Ectodermal cell (in vitro differentiated cells): ENCODE data around the gene CCDC180.

Experiments
- H3K27ac ChIP-seq: 2 replicates; pipeline ENCODE4 v1.7.0; 2013; ENCODE audit warnings: mild to moderate bottlenecking, low read depth, low read length; ENCODE audit not compliant: insufficient read depth, poor library complexity, severe bottlenecking
- H3K27me3 ChIP-seq: 2 replicates; pipeline ENCODE4 v1.7.0; 2013; ENCODE audit warnings: mild to moderate bottlenecking, low read length; ENCODE audit not compliant: insufficient read depth, control insufficient read depth, poor library complexity, severe bottlenecking
- H3K36me3 ChIP-seq: one replicate; pipeline ENCODE4 v1.7.0; 2013; ENCODE audit warnings: low read length; ENCODE audit not compliant: control insufficient read depth, insufficient read depth
- H3K4me1 ChIP-seq: one replicate; pipeline ENCODE4 v1.7.0; 2013; ENCODE audit warnings: low read length; ENCODE audit not compliant: control insufficient read depth, insufficient read depth
- H3K4me3 ChIP-seq: 2 replicates; pipeline ENCODE4 v1.7.0; 2013; ENCODE audit warnings: low read depth, low read length, control low read depth; ENCODE audit not compliant: insufficient read depth
- H3K9me3 ChIP-seq: 2 replicates; pipeline ENCODE4 v1.7.0; 2013; ENCODE audit warnings: mild to moderate bottlenecking, low read length, moderate library complexity; ENCODE audit not compliant: control insufficient read depth
- WGBS, 2 experiments: methylation state at CpG; one replicate each; pipeline ENCODE4 v1.1.7; 2013; ENCODE audit warnings: missing lambda C conversion rate in 2 of 2; 5-methylcytosine and 5-hydroxymethylcytosine counted together

Gene CCDC180

GRCh38 chr9:97354637-97355036 lies 47.2 kb downstream of the CCDC180 start:
- Histone ChIP-seq H3K4me3 (no peak overlapping the region), H3K9me3 (no peaks in the 10 kb centered on the region), H3K27ac (no peak overlapping the region), H3K36me3 (no peaks in the 10 kb centered on the region), H3K27me3 (no peaks in the 10 kb centered on the region), H3K4me1 (no peaks in the 10 kb centered on the region)
- whole genome bisulfite sequencing, 2 experiments: 91 to 94% methylated on average over 4 of the region's 4 CpGs

- Histone ChIP-seq H3K4me3 (no peak overlapping the region), H3K27me3 (no peaks in the 10 kb centered on the region), H3K27ac (no peak overlapping the region), H3K36me3 (no peaks in the 10 kb centered on the region), H3K9me3 (no peaks in the 10 kb centered on the region), H3K4me1 (no peaks in the 10 kb centered on the region)
- WGBS, 2 experiments: 72 to 82% methylated on average over 5 of the region's 5 CpGs
These were observed 49.6 kb downstream of the CCDC180 start for GRCh38 chr9:97357056-97357455.
